ENCODE results near the gene PIGL. TPM values are rescaled to one million over a fixed set of nuclear protein-coding genes. Genes with fewer than 3 reads are reported as not detected.

Gene PIGL
- total RNA-seq, 1 experiment from 2014 or later: 44.1 TPM

- H3K36me3 Mint-ChIP-seq: no peaks in the 10 kb centered on the region
- no peaks in the 10 kb centered on the region for H3K9me3 Mint-ChIP-seq
- ATAC-seq: no peak
- peaks cover 3% of the 10 kb centered on the region; the same call in 1 of the 2 replicates for H3K27me3 Mint-ChIP-seq (ENCODE audit: low read depth)
- POLR2A ChIA-PET: interaction anchor here (0.9 kb wide), 1 partner anchor 16 kb away, joined by 3 read pairs; the partner anchor contains the start of gene UBB
- DNase-seq (ENCODE audit: low spot score): no peak
- H3K4me1 Mint-ChIP-seq: 0 out of 2 replicates have a peak, but pooled peaks cover 3% of the 10 kb centered on the region
- TF ChIP-seq ZNF425 (CRISPR knock-in tag; conservative IDR thresholded peaks at IDR 0.05) (no peak), STAT6 (CRISPR knock-in tag; conservative IDR thresholded peaks at IDR 0.05; ENCODE audit: low read depth) (no peak), CBFB (CRISPR knock-in tag; IDR thresholded peaks at IDR 0.05; ENCODE audit: low read depth) (no peak), ZBTB43 (CRISPR knock-in tag; IDR thresholded peaks at IDR 0.05) (no peak), MYBL2 (CRISPR knock-in tag; IDR thresholded peaks at IDR 0.05) (no peak), KAT7 (CRISPR knock-in tag; IDR thresholded peaks at IDR 0.05; ENCODE audit: borderline replicate concordance) (no peak), ZNF512 (CRISPR knock-in tag; IDR thresholded peaks at IDR 0.05; ENCODE audit: borderline replicate concordance) (no peak), SOX15 (CRISPR knock-in tag; IDR thresholded peaks at IDR 0.05) (no peak), ATF2 (CRISPR knock-in tag; IDR thresholded peaks at IDR 0.05; ENCODE audit: borderline replicate concordance, low read depth) (no peak), EMX1 (CRISPR knock-in tag; IDR thresholded peaks at IDR 0.05) (no peak), FOXJ3 (CRISPR knock-in tag; IDR thresholded peaks at IDR 0.05; ENCODE audit: borderline replicate concordance) (no peak), FOXK1 (CRISPR knock-in tag; IDR thresholded peaks at IDR 0.05) (no peak)
- TF ChIP-seq, protein P1, sequence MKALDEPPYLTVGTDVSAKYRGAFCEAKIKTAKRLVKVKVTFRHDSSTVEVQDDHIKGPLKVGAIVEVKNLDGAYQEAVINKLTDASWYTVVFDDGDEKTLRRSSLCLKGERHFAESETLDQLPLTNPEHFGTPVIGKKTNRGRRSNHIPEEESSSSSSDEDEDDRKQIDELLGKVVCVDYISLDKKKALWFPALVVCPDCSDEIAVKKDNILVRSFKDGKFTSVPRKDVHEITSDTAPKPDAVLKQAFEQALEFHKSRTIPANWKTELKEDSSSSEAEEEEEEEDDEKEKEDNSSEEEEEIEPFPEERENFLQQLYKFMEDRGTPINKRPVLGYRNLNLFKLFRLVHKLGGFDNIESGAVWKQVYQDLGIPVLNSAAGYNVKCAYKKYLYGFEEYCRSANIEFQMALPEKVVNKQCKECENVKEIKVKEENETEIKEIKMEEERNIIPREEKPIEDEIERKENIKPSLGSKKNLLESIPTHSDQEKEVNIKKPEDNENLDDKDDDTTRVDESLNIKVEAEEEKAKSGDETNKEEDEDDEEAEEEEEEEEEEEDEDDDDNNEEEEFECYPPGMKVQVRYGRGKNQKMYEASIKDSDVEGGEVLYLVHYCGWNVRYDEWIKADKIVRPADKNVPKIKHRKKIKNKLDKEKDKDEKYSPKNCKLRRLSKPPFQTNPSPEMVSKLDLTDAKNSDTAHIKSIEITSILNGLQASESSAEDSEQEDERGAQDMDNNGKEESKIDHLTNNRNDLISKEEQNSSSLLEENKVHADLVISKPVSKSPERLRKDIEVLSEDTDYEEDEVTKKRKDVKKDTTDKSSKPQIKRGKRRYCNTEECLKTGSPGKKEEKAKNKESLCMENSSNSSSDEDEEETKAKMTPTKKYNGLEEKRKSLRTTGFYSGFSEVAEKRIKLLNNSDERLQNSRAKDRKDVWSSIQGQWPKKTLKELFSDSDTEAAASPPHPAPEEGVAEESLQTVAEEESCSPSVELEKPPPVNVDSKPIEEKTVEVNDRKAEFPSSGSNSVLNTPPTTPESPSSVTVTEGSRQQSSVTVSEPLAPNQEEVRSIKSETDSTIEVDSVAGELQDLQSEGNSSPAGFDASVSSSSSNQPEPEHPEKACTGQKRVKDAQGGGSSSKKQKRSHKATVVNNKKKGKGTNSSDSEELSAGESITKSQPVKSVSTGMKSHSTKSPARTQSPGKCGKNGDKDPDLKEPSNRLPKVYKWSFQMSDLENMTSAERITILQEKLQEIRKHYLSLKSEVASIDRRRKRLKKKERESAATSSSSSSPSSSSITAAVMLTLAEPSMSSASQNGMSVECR (CRISPR knock-in tag; IDR thresholded peaks at IDR 0.05; ENCODE audit: borderline replicate concordance): no peak
- TF ChIP-seq, protein P2, sequence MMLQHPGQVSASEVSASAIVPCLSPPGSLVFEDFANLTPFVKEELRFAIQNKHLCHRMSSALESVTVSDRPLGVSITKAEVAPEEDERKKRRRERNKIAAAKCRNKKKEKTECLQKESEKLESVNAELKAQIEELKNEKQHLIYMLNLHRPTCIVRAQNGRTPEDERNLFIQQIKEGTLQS (CRISPR knock-in tag; conservative IDR thresholded peaks at IDR 0.05): no peak
- TF ChIP-seq, protein P3, sequence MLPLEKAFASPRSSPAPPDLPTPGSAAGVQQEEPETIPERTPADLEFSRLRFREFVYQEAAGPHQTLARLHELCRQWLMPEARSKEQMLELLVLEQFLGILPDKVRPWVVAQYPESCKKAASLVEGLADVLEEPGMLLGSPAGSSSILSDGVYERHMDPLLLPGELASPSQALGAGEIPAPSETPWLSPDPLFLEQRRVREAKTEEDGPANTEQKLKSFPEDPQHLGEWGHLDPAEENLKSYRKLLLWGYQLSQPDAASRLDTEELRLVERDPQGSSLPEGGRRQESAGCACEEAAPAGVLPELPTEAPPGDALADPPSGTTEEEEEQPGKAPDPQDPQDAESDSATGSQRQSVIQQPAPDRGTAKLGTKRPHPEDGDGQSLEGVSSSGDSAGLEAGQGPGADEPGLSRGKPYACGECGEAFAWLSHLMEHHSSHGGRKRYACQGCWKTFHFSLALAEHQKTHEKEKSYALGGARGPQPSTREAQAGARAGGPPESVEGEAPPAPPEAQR (CRISPR knock-in tag; IDR thresholded peaks at IDR 0.05): no peak
- TF ChIP-seq, protein P4, sequence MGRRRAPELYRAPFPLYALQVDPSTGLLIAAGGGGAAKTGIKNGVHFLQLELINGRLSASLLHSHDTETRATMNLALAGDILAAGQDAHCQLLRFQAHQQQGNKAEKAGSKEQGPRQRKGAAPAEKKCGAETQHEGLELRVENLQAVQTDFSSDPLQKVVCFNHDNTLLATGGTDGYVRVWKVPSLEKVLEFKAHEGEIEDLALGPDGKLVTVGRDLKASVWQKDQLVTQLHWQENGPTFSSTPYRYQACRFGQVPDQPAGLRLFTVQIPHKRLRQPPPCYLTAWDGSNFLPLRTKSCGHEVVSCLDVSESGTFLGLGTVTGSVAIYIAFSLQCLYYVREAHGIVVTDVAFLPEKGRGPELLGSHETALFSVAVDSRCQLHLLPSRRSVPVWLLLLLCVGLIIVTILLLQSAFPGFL (CRISPR knock-in tag; IDR thresholded peaks at IDR 0.05; ENCODE audit: borderline replicate concordance): no peak
- H3K4me3 Mint-ChIP-seq: no peak overlapping the region
- no peak overlapping the region for H3K27ac Mint-ChIP-seq
- CTCF ChIA-PET: interaction anchor here (1.2 to 3.8 kb wide), 14 partner anchors 11 to 161 kb away, joined by 3 to 96 read pairs (median 19); partner anchors contain the start of genes CENPV and TRPV2
Observed at GRCh38 chr17:16364625-16365024, 147.6 kb downstream of the PIGL start.

All from WTC11 (cell line).